Activated T-helper 2 cell treated with anti-CD3 and anti-CD28 coated beads, Interferon-gamma antibody, Interleukin-2, Interleukin-4, amounts not matched to agents 10 μg/mL and 5 μg/mL and 100 μg/mL, durations not matched to agents 14 hours and 24 hours and 36 hours (primary cell): ENCODE data around the gene ALDH1A2. TPM values are rescaled to one million over a fixed set of nuclear protein-coding genes. Genes with fewer than 3 reads are reported as not detected.

ENCODE experiments used
- DNase-seq: peaks from one replicate; pipeline ENCODE4 v3.0.0; 2021; ENCODE audit warnings: low spot score
- H3K27ac Mint-ChIP-seq: one replicate; pipeline ENCODE4 v1.8.0; 2021; ENCODE audit warnings: mixed read lengths
- H3K27me3 Mint-ChIP-seq: one replicate; pipeline ENCODE4 v1.8.0; 2021; ENCODE audit warnings: low read depth, mixed read lengths
- H3K36me3 Mint-ChIP-seq: one replicate; pipeline ENCODE4 v1.8.0; 2021; ENCODE audit warnings: low read depth, mixed read lengths
- H3K4me1 Mint-ChIP-seq: one replicate; pipeline ENCODE4 v1.8.0; 2021; ENCODE audit warnings: low read depth, mixed read lengths
- H3K4me3 Mint-ChIP-seq: one replicate; pipeline ENCODE4 v1.8.0; 2021; ENCODE audit warnings: low read depth, mild to moderate bottlenecking, moderate library complexity, mixed read lengths
- H3K9me3 Mint-ChIP-seq: one replicate; pipeline ENCODE4 v1.8.0; 2021; ENCODE audit warnings: mixed read lengths
- intact Hi-C: fragments of 100-400 bp; cut with micrococcal nuclease; formaldehyde crosslinking; loops from one replicate; pipeline ENCODE4 v1.15.1; 2023
- total RNA-seq: library from RNA; stranded (reverse); gene quantifications from 2 replicates; pipeline ENCODE4 v1.2.3, GENCODE V29; 2022

The ALDH1A2 gene
- total RNA-seq, 1 donor from 2014 or later, result 1.1 TPM

GRCh38 chr15:57915827-57916531 lies 149.5 kb downstream of the ALDH1A2 start:
- H3K36me3 Mint-ChIP-seq, result no peaks in the 10 kb centered on the region
- no peak for DNase-seq
- H3K27ac Mint-ChIP-seq, result no peak overlapping the region
- intact Hi-C loops, result no loop called here
- H3K4me3 Mint-ChIP-seq, result no peak overlapping the region
- peaks cover 2% of the 10 kb centered on the region for H3K27me3 Mint-ChIP-seq
- H3K9me3 Mint-ChIP-seq, result no peaks in the 10 kb centered on the region
- no peaks in the 10 kb centered on the region for H3K4me1 Mint-ChIP-seq

- Mint-ChIP-seq H3K4me3 (no peak overlapping the region), H3K4me1 (no peaks in the 10 kb centered on the region), H3K9me3 (no peaks in the 10 kb centered on the region), H3K27me3 (no peaks in the 10 kb centered on the region), H3K36me3 (no peaks in the 10 kb centered on the region), H3K27ac (no peak overlapping the region)
- DNase-seq, result no peak
- intact Hi-C loops, result no loop called here
Measured at GRCh38 chr15:57914350-57915055, 151.0 kb downstream of the ALDH1A2 start.

GRCh38 chr15:57911247-57911646 lies 154.3 kb downstream of the ALDH1A2 start:
- DNase-seq, result no peak
- Mint-ChIP-seq H3K9me3 (no peaks in the 10 kb centered on the region), H3K4me1 (no peaks in the 10 kb centered on the region), H3K27me3 (no peaks in the 10 kb centered on the region), H3K27ac (no peak overlapping the region), H3K36me3 (no peaks in the 10 kb centered on the region), H3K4me3 (no peak overlapping the region)
- intact Hi-C loops, result no loop called here

GRCh38 chr15:57910672-57911071 lies 154.8 kb downstream of the ALDH1A2 start:
- H3K27ac Mint-ChIP-seq, result no peak overlapping the region
- intact Hi-C loops, result no loop called here
- H3K27me3 Mint-ChIP-seq, result no peaks in the 10 kb centered on the region
- no peaks in the 10 kb centered on the region for H3K36me3 Mint-ChIP-seq
- no peak overlapping the region for H3K4me3 Mint-ChIP-seq
- DNase-seq, result no peak
- H3K4me1 Mint-ChIP-seq, result no peaks in the 10 kb centered on the region
- H3K9me3 Mint-ChIP-seq, result no peaks in the 10 kb centered on the region

- no peak overlapping the region for H3K4me3 Mint-ChIP-seq
- H3K36me3 Mint-ChIP-seq, result no peaks in the 10 kb centered on the region
- DNase-seq, result no peak
- H3K9me3 Mint-ChIP-seq, result no peaks in the 10 kb centered on the region
- H3K4me1 Mint-ChIP-seq, result no peaks in the 10 kb centered on the region
- peaks cover 2% of the 10 kb centered on the region for H3K27me3 Mint-ChIP-seq
- intact Hi-C loops, result no loop called here
- H3K27ac Mint-ChIP-seq, result no peak overlapping the region
Measured at GRCh38 chr15:57909388-57909787, 156.1 kb downstream of the ALDH1A2 start.

DNA sequence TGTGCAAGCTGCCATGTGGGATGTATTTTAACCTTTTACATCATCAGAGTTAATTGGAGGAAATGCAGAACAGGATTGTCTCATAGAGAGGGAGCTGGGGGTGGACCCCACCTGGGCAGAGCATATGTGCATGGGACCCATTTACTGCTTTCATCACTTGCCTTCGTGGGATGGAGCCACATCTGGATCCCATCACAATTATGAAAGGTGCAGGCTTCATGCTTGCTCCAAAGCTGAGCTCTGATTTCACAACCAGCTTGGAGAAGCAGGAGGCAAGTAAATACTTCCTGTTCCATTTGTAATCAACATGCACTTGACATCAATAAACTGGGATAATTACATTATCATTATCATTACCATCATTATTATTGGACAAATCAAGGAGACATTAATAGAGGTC lies 161.9 kb downstream of the ALDH1A2 start:
- H3K27me3 Mint-ChIP-seq, result peaks cover 4% of the 10 kb centered on the region
- H3K36me3 Mint-ChIP-seq, result no peaks in the 10 kb centered on the region
- DNase-seq, result no peak
- intact Hi-C loops, result no loop called here
- no peak overlapping the region for H3K27ac Mint-ChIP-seq
- H3K4me1 Mint-ChIP-seq, result no peaks in the 10 kb centered on the region
- no peaks in the 10 kb centered on the region for H3K9me3 Mint-ChIP-seq
- no peak overlapping the region for H3K4me3 Mint-ChIP-seq

Other genes with a start within 250 kb of the ALDH1A2 start
- 0.89 and 0.94 TPM in 2 replicates for gene AQP9, start 72.7 kb upstream of the ALDH1A2 start, total RNA-seq